CD4-positive, alpha-beta memory T cell (primary cell): ENCODE results near the gene ELN. TPM values are rescaled to one million over a fixed set of nuclear protein-coding genes. Genes with fewer than 3 reads are reported as not detected.

Experiments
- polyA plus RNA-seq, 2 donors: library from polyadenylated mRNA; unstranded; fragments of 300-500 nt; fragmentation: Illumina TruSeq; gene quantifications; one replicate each; pipeline ENCODE4 v1.2.3, GENCODE V29; 2021
- total RNA-seq, 2 experiments: library from RNA; stranded (reverse); gene quantifications; one replicate each; pipeline ENCODE4 v1.2.3, GENCODE V29; 2021

ELN gene
- total and polyA plus RNA-seq, 4 experiments from 2014 or later, result not detected

Other genes with a start within 250 kb of the ELN start
- gene CLDN4, start 197.2 kb upstream of the ELN start, total RNA-seq, result not detected
- under 1 TPM in 1 of 2 donors, not detected in 1; 0.05 TPM for gene CLDN4, start 197.2 kb upstream of the ELN start, polyA plus RNA-seq
- gene METTL27, start 185.7 kb upstream of the ELN start, total RNA-seq, result 1 to 10 TPM; 6.1 to 7.6 TPM
- under 1 TPM in 1 of 2 donors, not detected in 1; 0.49 TPM for gene METTL27, start 185.7 kb upstream of the ELN start, polyA plus RNA-seq
- gene TMEM270, start 167.0 kb upstream of the ELN start, total RNA-seq, result not detected
- not detected for gene TMEM270, start 167.0 kb upstream of the ELN start, polyA plus RNA-seq
- gene LIMK1, start 55.6 kb downstream of the ELN start, total RNA-seq, result 10 to 100 TPM; 13.4 to 15.1 TPM
- 1 to 10 TPM in 1 of 2 donors, under 1 TPM in 1; 0.42 to 4.9 TPM for gene LIMK1, start 55.6 kb downstream of the ELN start, polyA plus RNA-seq
- 100 to 1,000 TPM; 167 to 168 TPM for gene EIF4H, start 146.2 kb downstream of the ELN start, total RNA-seq
- gene EIF4H, start 146.2 kb downstream of the ELN start, polyA plus RNA-seq, result 100 to 1,000 TPM; 225 to 316 TPM
- 1 to 10 TPM; 2.7 to 2.8 TPM for gene LAT2, start 181.8 kb downstream of the ELN start, total RNA-seq
- gene LAT2, start 181.8 kb downstream of the ELN start, polyA plus RNA-seq, result 1 to 10 TPM; 1.6 to 3.6 TPM
- gene RFC2, start 226.2 kb downstream of the ELN start, total RNA-seq, result 10 to 100 TPM; 15.7 to 17.7 TPM
- gene RFC2, start 226.2 kb downstream of the ELN start, polyA plus RNA-seq, result 10 to 100 TPM; 20.7 to 32.3 TPM